Measurements from ENCODE around the gene PRUNE2. TPM values are rescaled to one million over a fixed set of nuclear protein-coding genes. Genes with fewer than 3 reads are reported as not detected.

PRUNE2 gene
- total and polyA plus RNA-seq, 2 of the 8 experiments (the other 6 are each of a cell fraction or from before 2014, with no cell fraction given) = 5.5 to 13.3 TPM

DNA sequence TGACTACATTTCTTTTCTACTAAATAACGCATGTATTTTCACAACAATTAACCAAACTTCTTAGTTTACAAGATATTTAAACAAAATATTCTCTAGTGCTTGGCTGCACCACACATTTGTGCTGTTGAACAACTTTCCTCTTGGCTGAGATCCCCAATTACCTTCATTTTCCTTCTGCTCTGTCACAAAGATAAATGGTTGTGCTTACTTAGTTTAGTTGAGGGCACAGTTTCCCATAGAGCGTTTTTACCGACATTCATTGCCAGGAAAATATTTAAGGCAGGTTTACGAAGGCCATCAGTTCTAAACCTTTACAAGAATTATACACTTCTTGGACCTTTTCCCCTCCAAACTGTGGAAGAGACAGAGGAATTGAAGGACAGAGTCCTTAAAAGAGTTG is 60.7 kb downstream of the PRUNE2 start (continued):
- TF ChIP-seq CHD7 (IDR thresholded peaks at IDR 0.05; ENCODE audit: insufficient replicate concordance, low read length) (no peak), KDM1A (IDR thresholded peaks at IDR 0.05; ENCODE audit: borderline replicate concordance, low read length) (no peak), FOSL1 (IDR thresholded peaks at IDR 0.05; ENCODE audit: insufficient read depth, low read depth, low read length) (no peak), BRCA1 (IDR thresholded peaks at IDR 0.05; ENCODE audit: low read depth, low read length) (no peak), SP2 (IDR thresholded peaks at IDR 0.05; ENCODE audit: low read length) (no peak), TAF7 (optimal IDR thresholded peaks at IDR 0.05; ENCODE audit: borderline replicate concordance, low read depth, low read length) (no peak), SIX5 (IDR thresholded peaks at IDR 0.05; ENCODE audit: low read depth, low read length) (no peak), PHF8 (conservative IDR thresholded peaks at IDR 0.05; ENCODE audit: low read depth, low read length) (no peak), RBBP5 (IDR thresholded peaks at IDR 0.05; ENCODE audit: borderline replicate concordance, low read depth, low read length) (no peak), TBP (IDR thresholded peaks at IDR 0.05; ENCODE audit: low read depth, low read length) (no peak)

All from H1 (cell line).